GM19193 (cell line): ENCODE data around the gene TCF7L1.

Source experiments
- POLR2A ChIP-seq: IDR thresholded peaks from 4 replicates; pipeline ENCODE4 v1.6.1; 2011; ENCODE audit not compliant: insufficient read depth, insufficient read length; ENCODE audit errors: extremely low read depth

The TCF7L1 gene

DNA sequence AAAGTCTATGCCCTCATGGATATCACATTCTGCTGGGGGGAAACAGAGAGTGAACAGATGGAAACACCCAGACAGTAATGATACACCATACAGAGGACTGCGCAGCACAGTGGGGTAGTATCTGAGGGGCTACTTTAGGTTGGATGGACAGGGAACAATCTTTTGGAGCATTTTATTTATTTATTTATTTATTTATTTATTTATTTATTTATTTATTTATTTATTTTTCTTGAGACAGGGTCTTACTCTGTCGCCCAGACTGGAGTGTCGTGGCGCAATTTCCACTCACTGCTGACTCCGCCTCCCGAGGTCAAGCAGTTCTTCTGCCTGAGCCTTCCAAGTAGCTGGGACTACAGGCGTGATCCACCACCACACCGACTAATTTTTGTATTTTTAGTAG lies 105.4 kb downstream of the TCF7L1 start:
- no peak for TF ChIP-seq POLR2A

DNA sequence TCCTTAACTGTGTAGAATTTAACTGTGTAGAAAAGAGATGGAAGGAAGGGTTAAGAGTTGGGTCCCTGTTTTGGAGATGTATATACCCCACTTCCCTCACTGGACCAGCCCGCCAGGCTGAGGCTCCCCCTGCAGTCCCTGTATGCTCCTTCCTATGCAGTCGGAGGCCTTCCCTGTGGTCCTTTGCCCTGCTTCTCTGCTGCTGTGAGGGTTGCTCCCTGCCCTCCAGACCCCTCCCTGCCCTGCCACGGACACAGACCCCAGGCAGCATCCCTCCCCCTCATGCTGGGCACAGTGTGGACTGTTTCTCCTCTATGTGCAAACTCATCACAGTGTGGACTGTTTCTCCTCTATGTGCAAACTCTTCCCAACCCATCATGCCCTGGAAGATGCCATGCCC lies 105.9 kb downstream of the TCF7L1 start:
- TF ChIP-seq POLR2A: no peak

DNA sequence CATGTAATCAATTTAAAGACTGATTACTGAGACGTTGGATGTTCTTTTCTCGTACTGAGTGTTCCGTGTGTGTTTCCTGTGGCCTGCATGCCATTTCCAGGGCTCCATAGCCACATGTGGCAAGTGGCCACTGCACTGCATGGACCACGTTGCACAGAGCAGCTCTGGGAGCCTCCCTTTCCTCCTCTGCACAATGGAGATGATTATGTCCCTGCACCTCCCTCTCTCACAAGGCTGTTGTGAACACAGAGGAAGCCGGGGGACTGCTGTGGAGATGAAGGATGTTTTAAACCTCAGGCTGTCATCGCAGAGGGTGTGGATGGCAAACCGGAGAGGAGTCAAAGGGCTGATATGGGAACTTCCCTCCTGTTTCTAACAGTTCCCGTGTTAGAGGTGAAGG lies 106.9 kb downstream of the TCF7L1 start:
- no peak for TF ChIP-seq POLR2A

DNA sequence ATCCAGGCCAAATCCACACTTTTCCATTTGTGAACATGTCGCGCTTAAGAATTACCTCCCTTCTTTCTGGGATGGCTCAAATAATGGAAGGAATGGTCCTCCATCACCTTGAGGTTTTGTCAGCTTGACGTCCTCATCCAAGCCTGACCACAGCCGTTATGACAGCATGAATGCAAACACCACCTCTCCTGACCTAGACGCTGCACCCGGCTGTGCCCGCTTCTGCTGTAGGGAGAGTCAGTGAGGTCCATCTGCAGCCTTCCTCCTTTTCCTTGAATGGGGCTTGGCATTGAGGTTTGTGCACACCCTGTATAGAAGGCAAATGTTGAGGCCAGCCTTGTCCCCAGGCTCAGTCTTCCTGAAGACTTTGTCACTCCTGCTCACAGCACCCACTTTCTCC lies 109.1 kb downstream of the TCF7L1 start:
- TF ChIP-seq POLR2A: no peak

DNA sequence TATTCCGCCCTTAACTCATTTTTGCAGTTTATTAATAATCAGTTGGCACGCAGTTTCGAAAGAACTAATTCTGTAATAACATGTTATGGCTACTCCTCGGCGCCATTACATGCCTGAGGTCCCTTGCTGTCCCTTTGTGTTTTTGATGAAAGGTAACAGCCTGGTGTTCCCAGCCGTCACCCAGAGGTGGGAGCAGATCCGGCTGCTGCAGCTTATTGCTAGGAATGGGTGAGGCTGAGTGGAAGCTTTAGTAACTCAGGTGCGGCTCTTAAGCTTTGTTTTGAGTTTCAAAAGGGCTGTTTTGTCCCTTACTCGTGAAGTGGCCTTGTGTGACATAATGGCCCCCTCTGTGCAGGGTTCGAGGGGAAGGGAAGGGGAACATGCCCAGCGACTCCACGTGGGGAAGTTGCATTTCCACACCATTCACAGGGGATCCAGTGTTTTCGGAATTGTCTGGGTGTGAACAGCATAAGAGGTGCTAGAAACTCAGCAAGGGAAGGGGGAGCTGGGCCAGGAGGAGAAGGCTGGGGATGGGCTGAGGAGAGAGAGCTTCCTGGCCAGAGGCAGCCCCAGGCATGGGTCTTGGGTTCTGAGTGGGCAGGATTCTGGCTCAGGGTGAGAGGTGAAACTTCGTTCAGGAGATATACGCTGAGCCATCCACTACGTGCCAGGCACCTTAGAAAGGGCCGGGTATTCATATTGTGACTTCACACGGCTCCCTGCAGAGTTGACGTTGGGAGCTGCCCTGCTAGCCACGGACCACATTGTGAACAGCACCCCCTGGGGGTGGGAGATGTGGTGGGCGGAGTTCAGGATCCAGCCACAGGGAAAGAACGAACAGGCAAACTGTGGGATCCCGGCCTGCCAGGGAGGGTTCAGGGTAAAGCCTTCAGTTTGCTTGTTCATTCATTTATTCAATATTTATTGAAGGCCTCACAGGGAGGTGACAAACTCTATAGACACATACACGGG lies 110.2 kb downstream of the TCF7L1 start:
- no peak for TF ChIP-seq POLR2A

DNA sequence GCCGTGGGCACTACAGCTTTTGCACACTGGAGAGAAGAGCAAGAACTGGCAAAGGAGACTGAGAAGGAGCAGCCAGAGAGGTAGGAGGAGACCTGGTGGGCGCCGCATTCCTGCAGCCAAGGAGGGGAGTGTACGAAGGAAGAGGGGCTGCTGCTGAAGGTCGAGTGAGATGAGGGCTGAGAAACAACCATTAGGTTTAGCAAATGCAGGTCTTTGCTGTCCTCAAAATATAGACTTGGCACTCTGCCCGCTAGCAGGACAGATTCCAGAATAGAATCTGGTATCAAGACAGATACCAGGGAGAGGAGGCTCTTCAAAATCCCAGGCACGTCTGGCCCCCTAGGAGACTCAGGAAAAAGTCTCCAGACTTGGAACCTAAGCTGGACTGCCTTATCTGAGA lies 111.6 kb downstream of the TCF7L1 start:
- no peak for TF ChIP-seq POLR2A

DNA sequence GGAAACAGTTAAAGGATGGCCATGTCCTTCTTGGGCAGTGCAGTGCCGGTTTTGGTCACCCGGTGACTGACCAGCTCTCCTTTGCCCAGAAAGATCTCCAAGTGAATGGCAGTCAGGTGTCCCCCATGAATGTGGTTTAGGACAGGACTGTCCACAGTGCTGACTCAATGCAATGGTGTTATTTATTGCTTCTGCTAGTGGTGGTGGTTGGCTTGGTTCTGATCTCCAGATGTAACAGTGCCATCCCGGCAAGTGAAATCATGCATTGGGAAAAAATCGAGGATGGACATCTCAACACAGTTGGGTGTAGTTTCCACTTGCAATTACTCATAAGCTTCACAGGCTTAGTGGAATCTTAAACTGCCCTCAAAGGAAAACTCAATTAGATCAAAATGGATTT lies 112.7 kb downstream of the TCF7L1 start:
- TF ChIP-seq POLR2A: no peak

DNA sequence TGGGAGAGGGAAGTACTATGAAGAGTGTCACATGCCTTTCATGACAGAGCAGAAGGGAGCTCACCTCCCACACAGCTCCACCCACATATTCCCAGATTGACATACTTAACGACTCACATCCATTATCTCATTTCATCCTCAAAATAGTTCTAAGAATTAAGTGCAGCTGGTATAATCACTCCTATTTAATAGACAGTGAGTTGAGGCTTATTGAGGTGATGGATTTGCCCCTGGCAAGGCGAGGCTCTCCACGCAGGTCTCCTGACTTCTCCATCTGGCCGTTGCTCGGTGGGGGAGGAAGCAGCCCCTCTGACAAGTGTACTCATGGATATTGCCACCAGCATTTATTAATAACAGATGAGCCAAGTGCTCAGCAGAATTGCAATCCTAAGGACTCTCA lies 113.2 kb downstream of the TCF7L1 start:
- no peak for TF ChIP-seq POLR2A

DNA sequence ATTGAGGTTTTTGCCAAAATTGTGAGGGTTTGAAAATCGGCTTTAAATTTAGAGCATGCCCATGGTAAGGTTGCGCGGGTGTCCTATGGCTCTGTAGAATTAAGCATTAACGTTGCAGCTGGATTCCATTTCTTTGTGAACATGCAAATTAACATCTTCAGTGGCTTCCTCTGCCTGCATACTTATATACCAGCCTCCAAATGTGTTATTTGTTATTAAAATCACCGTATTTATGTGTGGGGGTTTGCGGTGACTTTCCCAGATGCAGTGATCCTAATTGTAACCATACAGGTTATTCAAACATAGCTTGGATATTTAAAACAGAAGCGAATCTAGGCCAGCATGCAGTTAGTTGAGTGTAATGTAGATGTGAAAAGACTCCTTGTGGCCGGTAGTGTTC lies 114.4 kb downstream of the TCF7L1 start:
- TF ChIP-seq POLR2A: no peak

DNA sequence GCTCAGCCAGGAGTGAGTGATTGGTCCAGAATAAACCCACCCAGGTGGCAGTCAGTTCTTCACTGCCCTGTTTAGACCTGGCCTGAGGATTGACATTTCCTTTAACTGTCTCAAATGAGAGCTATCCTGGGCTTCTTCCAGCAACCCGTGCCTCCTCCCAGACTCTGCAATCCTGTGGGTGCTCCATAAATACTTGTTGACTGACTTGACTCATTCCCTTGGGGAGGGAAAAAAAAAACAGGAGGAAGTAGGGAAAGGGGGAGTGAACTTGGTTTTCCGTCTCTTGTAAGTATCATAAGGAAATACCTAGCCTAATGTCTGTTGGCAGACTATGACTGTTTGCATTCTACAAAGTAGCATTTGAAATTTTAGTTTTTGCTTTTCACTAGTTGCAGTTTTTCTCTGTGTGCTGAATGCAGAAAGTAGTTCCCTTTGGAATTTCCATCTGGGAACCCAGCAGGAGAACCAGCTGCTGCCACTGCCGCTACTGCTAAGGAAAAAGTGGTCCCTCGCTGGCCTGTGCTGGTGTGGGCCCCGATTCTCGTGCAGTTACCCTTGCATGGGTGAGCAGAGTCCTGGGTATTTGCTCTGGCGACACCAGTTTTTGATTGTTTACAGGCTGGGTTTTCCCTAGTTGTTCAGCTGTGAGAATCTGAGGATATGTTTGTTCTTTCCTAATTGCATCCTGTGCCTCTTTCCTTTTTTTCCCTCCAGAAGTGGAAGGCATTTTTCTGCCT lies 115.7 kb downstream of the TCF7L1 start:
- TF ChIP-seq POLR2A: no peak

DNA sequence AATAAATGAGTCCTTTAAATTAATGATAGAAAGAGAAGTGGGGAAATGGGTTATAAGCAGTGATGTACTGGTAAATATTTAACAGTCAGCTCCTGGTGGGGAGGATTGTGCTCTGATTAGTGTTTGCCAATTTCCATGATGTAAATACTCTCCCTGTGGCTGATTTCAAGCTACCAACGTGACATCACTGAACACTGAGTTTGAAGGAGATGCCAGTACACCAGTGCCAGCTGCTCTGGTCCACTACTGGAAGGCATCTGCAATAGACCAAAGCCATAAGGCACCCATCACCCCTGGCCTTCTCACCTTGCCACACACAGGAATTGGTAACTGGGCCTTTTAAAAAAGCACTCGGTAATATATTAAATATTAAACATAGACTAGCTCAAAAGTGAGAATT lies 116.9 kb downstream of the TCF7L1 start:
- no peak for TF ChIP-seq POLR2A

DNA sequence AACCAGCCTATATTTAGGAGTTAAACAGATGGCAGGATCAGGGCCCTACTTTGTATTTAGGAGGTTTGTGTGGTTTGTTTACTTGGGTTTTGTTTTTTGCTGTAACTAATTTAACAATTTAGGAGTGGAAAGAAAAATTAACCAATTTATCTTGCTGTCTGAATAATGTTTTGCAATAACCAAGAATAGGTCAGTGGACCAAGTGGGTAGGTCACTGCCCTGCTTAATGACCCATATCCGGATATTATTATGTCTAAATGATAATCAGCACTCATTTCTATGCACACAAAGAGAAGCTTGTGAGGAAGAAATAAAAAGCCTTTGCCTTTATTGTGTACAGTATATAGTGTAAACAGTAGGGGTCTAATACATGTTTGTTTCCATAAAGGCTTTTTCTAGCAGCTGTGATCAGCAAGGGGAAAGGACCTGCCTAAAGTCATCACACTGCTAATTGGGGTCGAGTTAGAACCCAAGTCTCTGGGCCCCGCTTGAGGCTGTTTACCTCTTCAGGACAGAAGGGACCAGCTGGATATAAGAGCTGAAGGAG lies 118.0 kb downstream of the TCF7L1 start:
- TF ChIP-seq POLR2A: no peak

DNA sequence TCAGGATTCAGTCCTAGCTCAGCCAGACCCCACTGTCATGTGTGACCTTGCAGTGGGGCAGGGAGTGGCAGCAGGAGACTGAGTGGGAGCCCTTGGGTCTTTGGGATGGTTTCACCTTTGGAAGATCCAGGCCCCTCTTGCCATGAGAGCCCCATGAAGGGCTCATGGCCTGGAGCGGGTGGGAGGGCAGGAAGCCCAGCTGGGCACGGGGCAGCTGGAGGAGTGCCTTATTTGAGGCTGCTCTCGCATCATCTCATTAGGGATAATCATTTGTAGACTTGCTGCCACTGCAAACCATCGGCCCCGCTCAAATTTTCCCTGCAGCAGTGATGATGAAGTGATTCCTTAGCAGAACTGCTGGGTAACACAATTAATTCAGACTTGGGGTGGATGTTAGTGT lies 120.7 kb downstream of the TCF7L1 start:
- no peak for TF ChIP-seq POLR2A

DNA sequence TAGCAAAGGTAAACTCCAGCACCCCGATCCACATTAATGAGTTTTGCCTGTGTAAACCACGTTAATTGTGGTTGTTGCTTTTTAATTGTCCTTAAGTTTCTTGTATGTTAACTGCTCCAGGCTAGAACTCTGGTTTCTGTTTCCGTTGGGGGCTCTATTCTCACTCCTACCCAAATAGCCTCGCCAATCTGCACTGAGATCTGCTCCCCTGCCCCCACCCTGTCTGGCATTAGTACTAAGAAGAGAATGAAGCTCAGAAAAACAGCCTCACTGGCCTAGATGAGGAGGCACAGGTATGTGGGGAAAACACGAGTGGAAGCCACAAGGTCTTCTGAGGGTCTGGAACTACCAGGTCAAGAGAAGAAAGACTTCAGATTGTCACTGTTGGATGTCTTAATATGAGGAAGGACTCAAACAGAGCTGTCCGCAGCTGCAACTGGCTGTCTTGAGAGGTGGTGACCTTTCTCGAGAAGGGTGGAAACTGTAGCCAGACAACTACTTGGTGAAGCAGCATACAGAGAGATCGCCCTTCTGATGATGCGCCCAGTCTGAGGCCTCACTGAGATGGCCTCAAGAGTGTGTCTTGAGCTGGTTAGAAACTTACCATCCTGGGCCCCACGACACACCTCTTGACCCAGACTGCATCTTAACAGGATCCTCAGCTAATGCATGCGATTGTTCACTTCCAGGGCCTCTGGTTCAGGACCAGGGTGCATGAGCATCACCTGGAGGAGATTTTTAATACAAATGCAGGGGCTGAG lies 121.5 kb downstream of the TCF7L1 start:
- TF ChIP-seq POLR2A: no peak

DNA sequence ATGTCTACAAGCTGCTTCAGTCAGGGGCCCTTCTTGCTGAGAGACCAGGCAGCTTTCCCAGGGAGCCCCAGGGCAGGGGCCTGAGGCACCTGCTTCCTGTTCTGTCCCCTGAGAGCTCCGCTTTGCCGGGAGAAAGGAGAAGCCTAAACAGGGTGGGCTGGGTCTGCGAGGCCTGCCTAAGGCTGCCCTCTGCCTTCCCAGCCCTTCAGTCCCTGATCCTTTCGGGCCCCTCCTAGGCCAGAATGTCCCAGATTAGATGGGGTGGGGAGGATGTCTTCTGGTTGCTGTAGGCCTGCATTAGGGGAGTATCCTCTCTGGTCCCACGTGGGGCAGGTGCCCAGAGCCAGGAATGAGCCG lies 122.2 kb downstream of the TCF7L1 start:
- no peak for TF ChIP-seq POLR2A
